Neural progenitor cell (in vitro differentiated cells): ENCODE results near the gene TMEM221. TPM values are rescaled to one million over a fixed set of nuclear protein-coding genes. Genes with fewer than 3 reads are reported as not detected.

ENCODE experiments used
- DNase-seq: peaks from one replicate; pipeline ENCODE4 v3.0.0-alpha.2; 2016; ENCODE audit warnings: low spot score
- H2AFZ ChIP-seq: fragments of 200-600 bp; sonication (generic); replicated peaks from 2 replicates; pipeline ENCODE4 v1.6.1; 2016; ENCODE audit warnings: antibody characterized with exemption
- H3F3A ChIP-seq: fragments of 200-600 bp; sonication (generic); 2 replicates; pipeline ENCODE4 v1.6.1; 2016; ENCODE audit warnings: antibody characterized with exemption, low read depth
- H3K27ac ChIP-seq: fragments of 200-600 bp; sonication (generic); 2 replicates; pipeline ENCODE4 v1.5.1; 2016; ENCODE audit warnings: mild to moderate bottlenecking
- H3K27me3 ChIP-seq: fragments of 200-600 bp; sonication (generic); 2 replicates; pipeline ENCODE4 v1.6.1; 2016; ENCODE audit warnings: mild to moderate bottlenecking, moderate library complexity
- H3K36me3 ChIP-seq: fragments of 200-600 bp; sonication (generic); 2 replicates; pipeline ENCODE4 v1.5.1; 2016
- H3K4me1 ChIP-seq: fragments of 200-600 bp; sonication (generic); 2 replicates; pipeline ENCODE4 v1.6.1; 2016; ENCODE audit warnings: mixed run types
- H3K4me2 ChIP-seq: fragments of 200-600 bp; sonication (generic); 2 replicates; pipeline ENCODE4 v1.6.1; 2016
- H3K4me3 ChIP-seq: fragments of 200-600 bp; sonication (generic); 2 replicates; pipeline ENCODE4 v1.5.1; 2016
- H3K79me2 ChIP-seq: fragments of 200-600 bp; sonication (generic); 2 replicates; pipeline ENCODE4 v1.6.1; 2016; ENCODE audit warnings: low read depth
- H3K9ac ChIP-seq: fragments of 200-600 bp; sonication (generic); 2 replicates; pipeline ENCODE4 v1.6.1; 2016
- H3K9me3 ChIP-seq: fragments of 200-600 bp; sonication (generic); 2 replicates; pipeline ENCODE4 v1.5.1; 2016; ENCODE audit warnings: low read depth
- H4K20me1 ChIP-seq: fragments of 200-600 bp; sonication (generic); 2 replicates; pipeline ENCODE4 v1.6.1; 2016; ENCODE audit warnings: low read depth
- H3K27ac Mint-ChIP-seq: 3 replicates; pipeline ENCODE4 v1.8.0; 2021; ENCODE audit warnings: mixed read lengths
- H3K27me3 Mint-ChIP-seq: 2 replicates; pipeline ENCODE4 v1.8.0; 2022; ENCODE audit warnings: low read depth, mild to moderate bottlenecking, inconsistent platforms, moderate library complexity, mixed read lengths; ENCODE audit not compliant: insufficient read depth
- H3K36me3 Mint-ChIP-seq: 3 replicates; pipeline ENCODE4 v1.8.0; 2021; ENCODE audit warnings: mixed read lengths
- H3K4me1 Mint-ChIP-seq: 3 replicates; pipeline ENCODE4 v1.8.0; 2021; ENCODE audit warnings: mixed read lengths
- H3K4me3 Mint-ChIP-seq: 3 replicates; pipeline ENCODE4 v1.8.0; 2021; ENCODE audit warnings: mild to moderate bottlenecking, moderate library complexity, mixed read lengths
- H3K9me3 Mint-ChIP-seq: 3 replicates; pipeline ENCODE4 v1.8.0; 2020; ENCODE audit warnings: mixed read lengths
- CTCF ChIP-seq: fragments of 200-600 bp; sonication (generic); IDR thresholded peaks from 2 replicates; pipeline ENCODE4 v1.5.1; 2017; ENCODE audit warnings: antibody characterized with exemption, mild to moderate bottlenecking
- EZH2 ChIP-seq: fragments of 200-600 bp; sonication (generic); IDR thresholded peaks from 2 replicates; pipeline ENCODE4 v1.6.1; 2017; ENCODE audit warnings: antibody characterized with exemption, mild to moderate bottlenecking, moderate library complexity
- EZH2phosphoT487 ChIP-seq: fragments of 200-600 bp; sonication (generic); IDR thresholded peaks from 2 replicates; pipeline ENCODE4 v1.6.1; 2017; ENCODE audit warnings: antibody characterized with exemption
- total RNA-seq: library from RNA; depleted of rRNA; stranded (reverse); fragments of >200 nt; gene quantifications from 2 replicates; pipeline ENCODE4 v1.2.3, GENCODE V29; 2015; ENCODE audit warnings: low replicate concordance

TMEM221 gene
- total RNA-seq, 1 donor from 2014 or later: 0.17 TPM

DNA sequence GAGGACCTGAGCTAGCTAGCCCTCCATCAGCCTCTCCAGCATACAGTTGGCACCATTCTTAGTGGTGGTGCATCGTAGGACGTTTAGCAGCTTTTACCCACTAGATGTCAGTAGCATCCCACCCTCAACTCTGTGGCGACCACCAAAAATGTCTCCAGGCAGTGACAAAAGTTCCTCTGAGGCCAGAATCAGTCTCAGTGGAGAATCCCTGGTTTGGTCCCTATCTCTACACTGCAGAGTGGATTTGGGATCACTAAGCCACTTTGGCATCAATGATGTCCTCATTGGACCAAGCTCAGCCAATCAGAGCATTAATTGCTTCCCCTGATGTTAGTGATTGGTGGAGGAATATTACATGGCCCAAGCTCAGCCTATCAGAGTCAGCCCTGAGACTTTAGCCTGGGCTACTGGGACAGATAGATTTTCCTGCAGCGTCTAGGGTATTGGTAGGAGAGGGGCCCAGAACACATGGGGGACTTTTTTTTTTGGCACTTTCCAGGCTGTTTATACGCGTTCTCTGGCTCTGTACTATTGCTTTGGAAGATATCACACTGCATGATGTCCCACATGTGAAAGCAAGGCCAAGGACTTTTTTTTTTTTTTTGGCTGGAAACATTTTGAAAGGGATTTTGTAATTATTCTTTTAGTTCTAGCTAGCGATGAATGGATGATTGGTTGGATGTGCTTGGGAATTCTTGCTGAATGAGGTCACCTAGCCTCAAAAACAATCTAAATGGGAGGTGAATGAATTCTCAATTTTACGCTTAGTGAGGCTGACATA lies 7.0 kb downstream of the TMEM221 start:
- H3K4me3 ChIP-seq: no peak overlapping the region
- peaks cover 9% of the 10 kb centered on the region for H3K4me1 Mint-ChIP-seq
- peaks cover 4% of the 10 kb centered on the region for H3K9me3 Mint-ChIP-seq
- no peak overlapping the region for H2AFZ ChIP-seq
- H3K27ac ChIP-seq: no peak overlapping the region
- no peaks in the 10 kb centered on the region for H3K9me3 ChIP-seq
- no peaks in the 10 kb centered on the region for H3F3A ChIP-seq
- peak overlapping the region; percentile 31 for H3K27ac Mint-ChIP-seq
- peaks cover 8% of the 10 kb centered on the region for H3K27me3 ChIP-seq
- H4K20me1 ChIP-seq: no peaks in the 10 kb centered on the region
- H3K4me2 ChIP-seq: no peak overlapping the region
- TF ChIP-seq EZH2 (no peak), CTCF (peak; percentile 63)
- peak; percentile 56 for DNase-seq
- no peaks in the 10 kb centered on the region for H3K4me1 ChIP-seq
- no peaks in the 10 kb centered on the region for H3K36me3 Mint-ChIP-seq
- H3K27me3 Mint-ChIP-seq: no peaks in the 10 kb centered on the region
- H3K79me2 ChIP-seq: no peaks in the 10 kb centered on the region
- H3K4me3 Mint-ChIP-seq: peak overlapping the region; percentile 43
- H3K9ac ChIP-seq: no peak overlapping the region
- no peaks in the 10 kb centered on the region for H3K36me3 ChIP-seq

DNA sequence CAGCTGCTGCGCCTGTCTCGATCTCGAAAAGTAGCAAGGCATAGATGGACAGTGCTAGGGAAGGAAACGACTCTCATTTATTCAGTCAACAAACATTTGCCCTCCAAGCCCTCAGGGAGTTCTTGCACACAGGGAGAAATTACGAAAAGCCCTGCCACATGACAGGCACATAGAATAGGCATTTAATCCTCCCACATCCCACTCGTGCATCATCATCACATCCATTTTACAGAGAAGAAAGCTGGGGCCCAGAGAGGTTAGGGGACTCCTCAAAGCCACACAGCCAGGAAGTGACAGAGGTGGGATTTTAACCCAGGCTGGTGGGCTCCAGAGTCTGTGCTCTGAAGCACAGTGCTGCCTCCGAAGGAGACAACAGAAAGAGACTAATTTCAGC lies 11.6 kb downstream of the TMEM221 start:
- Histone ChIP-seq H3K9me3 (no peaks in the 10 kb centered on the region), H4K20me1 (no peaks in the 10 kb centered on the region), H3F3A (no peaks in the 10 kb centered on the region), H3K9ac (no peak overlapping the region), H3K79me2 (no peaks in the 10 kb centered on the region), H3K4me3 (no peak overlapping the region), H3K27ac (no peak overlapping the region), H3K4me1 (no peaks in the 10 kb centered on the region), H3K4me2 (no peak overlapping the region), H3K27me3 (no peaks in the 10 kb centered on the region), H3K36me3 (no peaks in the 10 kb centered on the region), H2AFZ (no peak overlapping the region)
- H3K4me3 Mint-ChIP-seq: no peak overlapping the region
- no peak for TF ChIP-seq CTCF
- no peak for TF ChIP-seq EZH2phosphoT487
- TF ChIP-seq EZH2: no peak
- H3K9me3 Mint-ChIP-seq: peaks cover 4% of the 10 kb centered on the region
- H3K27me3 Mint-ChIP-seq: peaks cover 2% of the 10 kb centered on the region
- peaks cover 2% of the 10 kb centered on the region for H3K36me3 Mint-ChIP-seq
- no peak overlapping the region for H3K27ac Mint-ChIP-seq
- H3K4me1 Mint-ChIP-seq: peaks cover 8% of the 10 kb centered on the region
- DNase-seq: no peak

GRCh38 chr19:17436094-17436873 lies 12.2 kb downstream of the TMEM221 start:
- no peaks in the 10 kb centered on the region for H3F3A ChIP-seq
- no peaks in the 10 kb centered on the region for H3K9me3 ChIP-seq
- H3K36me3 Mint-ChIP-seq: peaks cover 2% of the 10 kb centered on the region
- H3K27me3 Mint-ChIP-seq: peaks cover 7% of the 10 kb centered on the region
- TF ChIP-seq EZH2 (no peak), EZH2phosphoT487 (no peak), CTCF (no peak)
- no peak overlapping the region for H3K27ac Mint-ChIP-seq
- H4K20me1 ChIP-seq: no peaks in the 10 kb centered on the region
- no peaks in the 10 kb centered on the region for H3K79me2 ChIP-seq
- no peak overlapping the region for H3K9ac ChIP-seq
- no peaks in the 10 kb centered on the region for H3K36me3 ChIP-seq
- no peak overlapping the region for H2AFZ ChIP-seq
- no peak overlapping the region for H3K4me2 ChIP-seq
- no peak overlapping the region for H3K27ac ChIP-seq
- no peaks in the 10 kb centered on the region for H3K4me1 ChIP-seq
- DNase-seq: no peak
- no peaks in the 10 kb centered on the region for H3K9me3 Mint-ChIP-seq
- no peak overlapping the region for H3K4me3 Mint-ChIP-seq
- H3K27me3 ChIP-seq: no peaks in the 10 kb centered on the region
- no peak overlapping the region for H3K4me3 ChIP-seq
- H3K4me1 Mint-ChIP-seq: peaks cover 2% of the 10 kb centered on the region
